Purkinje cell (primary cell): ENCODE data around the gene ANKRD20A1. TPM values are rescaled to one million over a fixed set of nuclear protein-coding genes. Genes with fewer than 3 reads are reported as not detected.

Experiments used
- polyA plus RNA-seq: library from polyadenylated mRNA; unstranded; fragments of >200 nt; fragmentation: Nextera tagmentation; gene quantifications from 2 replicates; pipeline ENCODE4 v1.2.1, GENCODE V29; 2014

ANKRD20A1 gene
- polyA plus RNA-seq, result 3.3 and 19.0 TPM in 2 replicates

GRCh38 chr9:67858871-67859270, at the start of gene ANKRD20A1:
ANKRD20A1 (plus strand) TSS chr9:67858931; CDS start chr9:67859427, 496 bp downstream.

